T-helper 1 cell treated with Interleukin-12 subunit alpha and Interleukin-12 subunit beta and Interleukin-4 antibody, amounts not matched to agents 30 ng/mL and 1 ng/mL, for 36 hours (primary cell): ENCODE measurements around the gene ZFHX2. TPM values are rescaled to one million over a fixed set of nuclear protein-coding genes. Genes with fewer than 3 reads are reported as not detected.

Source experiments
- intact Hi-C: fragments of 100-400 bp; cut with micrococcal nuclease; formaldehyde crosslinking; loops from one replicate; pipeline ENCODE4 v1.15.1; 2024
- total RNA-seq: library from RNA; stranded (reverse); gene quantifications from 2 replicates; pipeline ENCODE4 v1.2.3, GENCODE V29; 2022

Gene ZFHX2
- total RNA-seq, 1 donor from 2014 or later, result 2.9 TPM

GRCh38 chr14:23524954-23525353 lies 26.6 kb downstream of the ZFHX2 start:
- intact Hi-C loops, result no loop called here

- intact Hi-C loops, result no loop called here
Measured at GRCh38 chr14:23523229-23524016, 28.1 kb downstream of the ZFHX2 start.

- intact Hi-C loops, result no loop called here
Measured at GRCh38 chr14:23522643-23523198, 28.8 kb downstream of the ZFHX2 start.

- intact Hi-C loops, result no loop called here
Measured at GRCh38 chr14:23521785-23522640, 29.6 kb downstream of the ZFHX2 start.

- intact Hi-C loops, result no loop called here
Measured at GRCh38 chr14:23520899-23521533, 30.5 kb downstream of the ZFHX2 start.

GRCh38 chr14:23518709-23519108 lies 32.9 kb downstream of the ZFHX2 start:
- intact Hi-C loops, result no loop called here

GRCh38 chr14:23517650-23518326 lies 33.8 kb downstream of the ZFHX2 start:
- intact Hi-C loops, result no loop called here

GRCh38 chr14:23514644-23514957 lies 37.0 kb downstream of the ZFHX2 start:
- intact Hi-C loops, result no loop called here

- intact Hi-C loops, result no loop called here
Measured at GRCh38 chr14:23513818-23514643, 37.5 kb downstream of the ZFHX2 start.

GRCh38 chr14:23513005-23513817 lies 38.4 kb downstream of the ZFHX2 start:
- intact Hi-C loops, result no loop called here

- intact Hi-C loops, result no loop called here
Measured at GRCh38 chr14:23512156-23512555, 39.4 kb downstream of the ZFHX2 start.

- intact Hi-C loops, result no loop called here
Measured at GRCh38 chr14:23494223-23494622, 57.3 kb downstream of the ZFHX2 start.

GRCh38 chr14:23492618-23493272 lies 58.8 kb downstream of the ZFHX2 start:
- intact Hi-C loops, result no loop called here

GRCh38 chr14:23487216-23487615 lies 64.3 kb downstream of the ZFHX2 start:
- intact Hi-C loops, result no loop called here

- intact Hi-C loops, result no loop called here
Measured at GRCh38 chr14:23486036-23486435, 65.5 kb downstream of the ZFHX2 start.

- intact Hi-C loops, result no loop called here
Measured at GRCh38 chr14:23485326-23485725, 66.2 kb downstream of the ZFHX2 start.

GRCh38 chr14:23483236-23483854 lies 68.2 kb downstream of the ZFHX2 start:
- intact Hi-C loops, result no loop called here

GRCh38 chr14:23482823-23483148 lies 68.8 kb downstream of the ZFHX2 start:
- intact Hi-C loops, result no loop called here
